Thyroid gland (tissue), 4 donors: ENCODE results near the gene KRT13.

Experiments
- POLR2A ChIP-seq, 2 donors: fragments of 450-650 bp; IDR thresholded peaks; one replicate each; pipeline ENCODE4 v1.6.1; 2017; ENCODE audit warnings: antibody characterized with exemption in 2 of 2, mild to moderate bottlenecking in 2 of 2, moderate library complexity in 1 of 2
- TF ChIP-seq, protein P1 (sequence below), 6 experiments: fragments of 200-600 bp in 3 of 6; fragments of 450-650 bp in 3 of 6; sonication (generic) in 3 of 6; IDR thresholded peaks; one replicate each; pipeline ENCODE4 v1.5.1; 2016 to 2019; ENCODE audit warnings: antibody characterized with exemption in 6 of 6, mild to moderate bottlenecking in 2 of 6, inconsistent platforms in 1 of 6, moderate library complexity in 1 of 6

DNA sequence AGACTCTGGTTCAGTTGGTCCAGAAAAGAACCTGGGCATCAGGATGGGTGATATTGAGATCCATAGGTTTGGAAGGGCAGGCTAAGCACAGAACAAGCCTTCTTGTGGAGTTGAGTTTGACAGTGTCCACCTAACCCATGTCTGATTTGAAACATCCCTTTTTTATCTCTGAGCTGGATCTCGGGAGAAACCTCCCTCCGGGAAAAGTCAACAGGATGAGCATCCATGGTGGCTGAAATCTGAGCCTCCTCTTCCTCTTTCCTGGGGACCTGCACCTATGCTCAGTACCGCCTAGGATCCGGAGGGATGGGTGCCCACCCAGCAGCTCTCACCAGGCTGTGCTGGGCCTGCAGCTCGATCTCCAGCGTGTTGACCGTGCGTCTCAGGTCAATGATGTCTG, 41.7 kb downstream of the KRT13 start:
- TF ChIP-seq POLR2A (IDR thresholded peaks at IDR 0.05), result no peak
- TF ChIP-seq, protein P1, sequence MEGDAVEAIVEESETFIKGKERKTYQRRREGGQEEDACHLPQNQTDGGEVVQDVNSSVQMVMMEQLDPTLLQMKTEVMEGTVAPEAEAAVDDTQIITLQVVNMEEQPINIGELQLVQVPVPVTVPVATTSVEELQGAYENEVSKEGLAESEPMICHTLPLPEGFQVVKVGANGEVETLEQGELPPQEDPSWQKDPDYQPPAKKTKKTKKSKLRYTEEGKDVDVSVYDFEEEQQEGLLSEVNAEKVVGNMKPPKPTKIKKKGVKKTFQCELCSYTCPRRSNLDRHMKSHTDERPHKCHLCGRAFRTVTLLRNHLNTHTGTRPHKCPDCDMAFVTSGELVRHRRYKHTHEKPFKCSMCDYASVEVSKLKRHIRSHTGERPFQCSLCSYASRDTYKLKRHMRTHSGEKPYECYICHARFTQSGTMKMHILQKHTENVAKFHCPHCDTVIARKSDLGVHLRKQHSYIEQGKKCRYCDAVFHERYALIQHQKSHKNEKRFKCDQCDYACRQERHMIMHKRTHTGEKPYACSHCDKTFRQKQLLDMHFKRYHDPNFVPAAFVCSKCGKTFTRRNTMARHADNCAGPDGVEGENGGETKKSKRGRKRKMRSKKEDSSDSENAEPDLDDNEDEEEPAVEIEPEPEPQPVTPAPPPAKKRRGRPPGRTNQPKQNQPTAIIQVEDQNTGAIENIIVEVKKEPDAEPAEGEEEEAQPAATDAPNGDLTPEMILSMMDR (IDR thresholded peaks at IDR 0.05), result no peak
